HG03280 (cell line): ENCODE data around the gene DKK3.

Experiments used
- ATAC-seq: cut with Tn5 transposase; IDR thresholded peaks from one replicate; pipeline ENCODE4 v1.9.1; 2021; ENCODE audit warnings: mild to moderate bottlenecking, moderate library complexity; ENCODE audit not compliant: unreplicated experiment

DKK3 gene

GRCh38 chr11:11983427-11983826 is 25.0 kb downstream of the DKK3 start:
- no peak for ATAC-seq

DNA sequence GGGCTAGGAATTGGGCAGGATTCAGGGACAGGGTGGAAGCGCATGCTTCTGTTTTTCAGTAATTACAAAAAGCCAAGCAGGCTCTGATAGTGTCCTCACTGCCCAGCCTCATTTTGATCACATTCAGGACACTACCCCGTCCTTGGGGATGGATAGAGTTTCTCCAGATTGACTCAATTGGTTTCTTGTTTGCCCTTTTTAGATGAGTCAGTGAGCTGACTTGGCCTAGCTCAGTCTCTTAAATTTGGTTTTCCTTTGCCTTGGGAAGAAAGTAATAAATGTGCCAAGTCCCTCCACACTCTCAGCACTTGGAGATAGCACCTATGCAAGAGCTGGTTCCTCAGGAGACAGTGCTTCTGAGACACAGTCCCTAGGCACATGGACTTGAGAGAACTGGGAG is 25.5 kb downstream of the DKK3 start:
- ATAC-seq: no peak

GRCh38 chr11:11982461-11982860 is 26.0 kb downstream of the DKK3 start:
- ATAC-seq: no peak

- ATAC-seq: no peak
These were observed 26.6 kb downstream of the DKK3 start for GRCh38 chr11:11981840-11982239.

DNA sequence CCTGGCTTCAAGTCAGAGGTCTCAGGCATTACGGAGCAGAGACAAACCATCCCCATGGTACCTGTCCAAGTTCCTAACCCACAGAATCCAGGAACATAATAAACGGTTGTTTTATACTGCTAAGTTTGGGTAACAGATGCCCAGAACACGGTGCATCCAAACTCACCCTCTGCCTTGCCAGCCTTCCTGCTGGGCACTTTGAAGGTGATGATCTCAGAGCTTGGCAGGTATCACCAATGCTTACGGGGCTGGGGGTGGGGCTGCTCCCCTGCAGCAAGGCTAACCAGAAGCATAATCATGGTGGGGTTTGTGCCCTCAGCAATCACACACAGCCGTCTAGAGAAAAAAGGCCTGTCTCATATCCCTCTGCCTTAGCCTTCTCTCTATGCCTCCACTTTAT is 27.1 kb downstream of the DKK3 start:
- ATAC-seq: no peak

- ATAC-seq: no peak
These were observed 27.6 kb downstream of the DKK3 start for GRCh38 chr11:11980841-11981308.

- no peak for ATAC-seq
These were observed 28.2 kb downstream of the DKK3 start for GRCh38 chr11:11980200-11980599.

DNA sequence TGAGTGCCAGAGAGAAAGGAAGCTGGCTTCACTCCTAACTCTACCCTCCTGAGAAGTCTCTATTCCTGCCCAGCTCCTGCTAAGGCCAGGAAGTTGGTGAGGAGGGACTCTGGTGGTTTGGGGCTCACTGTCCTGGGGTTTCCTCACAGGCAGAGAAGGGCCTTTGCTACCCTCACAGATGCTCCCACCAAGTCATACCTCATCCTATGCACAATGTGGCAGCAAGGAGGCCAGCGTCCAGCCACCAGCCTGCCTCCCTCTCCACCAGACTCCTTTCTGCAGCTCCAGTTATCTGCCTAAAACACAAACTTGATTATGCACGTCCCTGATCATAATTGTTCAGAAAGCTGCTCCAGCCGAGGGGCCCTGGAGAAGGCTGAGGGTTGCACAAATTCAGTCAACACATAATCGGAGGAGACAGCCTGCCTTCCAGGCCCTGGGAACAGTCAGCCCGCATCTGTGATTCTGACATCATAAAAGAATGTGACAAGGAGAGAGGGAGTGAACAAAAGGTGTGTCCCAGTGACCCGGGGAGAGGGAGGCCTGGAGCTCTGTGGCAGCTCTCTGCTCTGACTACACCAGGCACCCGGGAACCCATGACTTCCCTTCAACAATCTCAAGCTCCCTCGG is 28.8 kb downstream of the DKK3 start:
- no peak for ATAC-seq

- ATAC-seq: no peak
These were observed 29.5 kb downstream of the DKK3 start for GRCh38 chr11:11978792-11979487.

DNA sequence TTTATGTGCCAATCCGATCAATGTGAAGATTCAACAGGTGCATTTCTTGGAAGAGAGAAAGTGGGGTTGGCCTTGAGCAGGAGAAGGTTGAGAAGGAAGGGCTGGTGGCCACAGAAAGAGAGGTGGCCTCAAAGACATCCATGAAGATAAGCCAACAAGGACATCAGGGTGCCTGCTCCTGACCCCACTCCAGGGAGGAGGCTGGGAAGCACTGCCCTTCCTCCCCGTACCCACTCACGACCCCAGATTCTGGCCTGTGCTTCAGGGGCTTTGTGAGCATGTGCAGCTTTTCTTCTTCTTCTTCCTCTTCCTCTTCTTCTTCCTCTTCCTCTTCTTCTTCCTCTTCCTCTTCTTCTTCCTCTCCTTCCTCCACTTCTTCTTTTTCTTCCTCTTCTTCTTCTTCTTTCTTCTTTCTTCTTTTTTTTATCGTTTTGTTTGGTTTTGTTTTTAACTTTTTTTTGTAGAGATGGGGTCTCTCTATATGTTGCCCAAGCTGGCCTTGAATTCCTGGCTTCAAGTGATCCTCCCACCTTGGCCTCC is 30.3 kb downstream of the DKK3 start:
- ATAC-seq: no peak

- ATAC-seq: no peak
These were observed 31.1 kb downstream of the DKK3 start for GRCh38 chr11:11977206-11977938.

DNA sequence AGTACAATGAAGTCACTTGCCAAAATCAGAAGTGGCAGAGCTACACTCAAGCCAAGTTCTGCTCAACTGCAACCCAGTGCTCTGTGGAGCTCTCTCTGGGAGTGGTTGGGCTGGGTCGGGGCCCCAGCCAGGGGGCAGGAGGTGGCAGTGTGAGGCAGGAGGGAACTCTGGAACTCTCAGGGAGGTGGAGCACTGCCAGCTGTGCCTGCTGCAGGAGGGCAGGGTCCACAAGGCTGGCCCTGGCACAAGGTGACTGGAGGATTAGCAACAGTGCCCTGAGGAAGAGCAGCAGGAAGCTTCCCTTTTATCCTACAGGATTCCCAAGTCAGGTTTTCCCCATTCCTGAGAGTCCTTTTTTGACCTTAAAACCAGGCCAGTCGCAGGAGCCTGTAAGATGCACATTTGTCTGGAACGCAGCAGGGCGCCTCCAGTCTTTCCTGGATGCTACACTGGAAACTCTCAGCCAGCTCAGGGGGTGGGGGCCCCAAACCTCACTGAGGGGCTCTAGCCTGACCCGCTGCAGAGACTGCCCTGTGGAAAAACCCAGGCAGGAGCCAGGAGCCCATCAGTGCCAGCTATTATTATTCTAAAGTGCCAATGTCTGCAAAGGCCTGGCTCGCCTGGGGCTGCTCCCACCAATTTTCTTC is 31.8 kb downstream of the DKK3 start:
- no peak for ATAC-seq

DNA sequence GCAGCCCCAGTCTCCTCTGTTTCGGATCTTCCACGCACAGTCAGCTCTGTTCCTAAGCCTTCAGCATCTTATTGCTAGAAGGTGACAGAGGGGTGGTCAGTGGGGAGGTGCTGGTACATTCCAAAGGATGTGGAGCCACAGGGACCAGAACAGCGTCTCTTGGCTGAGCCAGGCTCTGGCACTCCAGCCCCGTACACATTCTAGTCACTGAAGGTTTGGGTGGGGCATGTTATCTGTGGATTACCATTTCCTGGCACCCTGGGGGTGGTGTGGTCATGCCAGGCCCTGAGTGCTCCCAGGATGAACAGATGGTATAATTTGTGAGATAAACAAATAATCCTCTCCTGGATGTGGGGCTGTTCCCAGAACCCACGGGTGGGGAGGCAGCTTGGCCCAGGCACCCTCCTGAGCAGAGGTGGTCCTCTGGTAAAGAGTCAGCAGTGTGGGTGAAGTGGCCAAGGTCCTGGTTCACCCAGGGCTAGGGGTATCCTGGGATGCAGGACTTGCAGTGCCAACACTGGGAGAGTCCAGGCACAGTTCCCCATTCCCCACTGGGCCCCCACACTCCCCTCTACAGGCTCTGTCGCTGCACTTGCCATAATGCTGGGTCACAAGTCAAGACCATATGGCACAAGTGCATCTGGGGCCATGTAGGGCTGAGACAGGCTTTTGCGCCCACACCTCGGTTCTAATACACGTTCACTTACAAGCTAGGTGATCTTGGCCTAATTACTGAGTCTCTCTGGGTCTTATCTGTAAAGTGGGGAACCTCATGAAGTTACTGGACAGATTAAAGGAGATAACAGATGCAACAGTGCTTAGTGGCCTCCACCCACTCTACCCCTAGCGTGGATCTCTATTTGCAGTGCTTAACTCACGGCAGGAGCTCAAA is 33.0 kb downstream of the DKK3 start:
- ATAC-seq: no peak

GRCh38 chr11:11973866-11974265 is 34.6 kb downstream of the DKK3 start:
- no peak for ATAC-seq

DNA sequence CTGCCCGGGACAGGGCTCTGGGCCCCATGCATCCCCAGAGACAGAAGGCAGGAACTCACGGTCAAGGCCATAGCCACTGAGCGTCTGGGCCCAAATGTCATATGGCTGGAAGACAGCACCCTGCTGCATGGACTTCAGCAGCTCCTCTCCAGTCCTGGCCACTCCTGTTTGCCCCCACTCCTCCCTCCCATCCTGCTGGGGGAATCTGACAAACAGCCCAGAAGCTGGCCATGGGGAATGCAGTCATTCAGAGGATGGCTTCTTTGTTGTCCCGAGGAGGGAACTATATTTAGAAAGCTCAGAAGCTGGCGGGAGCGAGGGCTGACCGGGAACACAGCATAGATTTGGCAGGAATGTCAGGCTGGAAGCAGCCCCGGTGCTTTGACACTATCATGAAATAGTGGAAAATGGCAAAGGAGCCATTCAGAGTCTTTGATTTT is 35.0 kb downstream of the DKK3 start:
- ATAC-seq: no peak

DNA sequence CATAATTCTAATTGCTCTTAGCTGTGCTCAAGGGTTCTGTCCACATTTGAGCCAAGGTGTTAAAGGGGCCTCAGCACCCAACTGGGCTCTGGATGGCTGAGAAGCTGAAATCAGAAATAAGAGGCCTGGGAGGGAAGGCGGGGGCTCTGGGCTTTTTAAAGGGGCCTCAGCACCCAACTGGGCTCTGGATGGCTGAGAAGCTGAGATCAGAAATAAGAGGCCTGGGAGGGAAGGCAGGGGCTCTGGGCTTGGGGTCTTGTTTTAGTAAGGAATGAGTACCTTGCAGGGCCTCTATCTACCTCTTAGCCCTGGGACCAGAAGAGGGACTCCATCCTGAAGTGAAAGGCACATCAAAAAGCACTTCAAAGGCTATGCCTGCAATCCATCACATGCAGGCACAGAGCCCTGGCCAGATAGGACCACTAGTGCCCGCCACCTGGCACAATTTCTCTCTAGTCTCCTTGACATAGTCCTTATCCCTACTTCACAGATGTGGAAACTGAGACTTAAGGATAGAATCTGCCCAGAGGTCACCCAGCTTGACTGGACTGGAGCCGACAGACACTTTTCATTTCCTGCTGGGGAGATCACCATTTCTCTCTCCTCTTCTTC is 35.6 kb downstream of the DKK3 start:
- no peak for ATAC-seq

- no peak for ATAC-seq
These were observed 36.4 kb downstream of the DKK3 start for GRCh38 chr11:11971906-11972547.

DNA sequence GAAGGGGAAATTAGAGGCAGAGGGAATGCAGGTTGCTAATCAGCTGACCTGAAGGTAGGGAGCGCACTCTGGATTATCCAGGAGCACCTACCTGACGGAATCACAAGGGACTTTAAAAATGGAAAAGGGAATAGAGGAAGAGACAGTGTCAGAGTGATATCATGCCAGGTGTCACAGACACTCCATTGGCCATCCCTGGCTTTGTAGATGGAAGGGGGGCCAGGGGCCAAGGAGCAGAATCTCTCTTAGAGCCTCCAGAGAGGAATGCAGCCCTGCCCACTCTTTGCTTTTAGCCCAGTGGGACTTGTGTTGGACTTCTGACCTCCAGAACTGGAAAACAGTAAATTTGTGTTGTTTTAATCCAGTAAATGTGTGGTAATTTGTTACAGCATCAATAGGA is 37.9 kb downstream of the DKK3 start:
- no peak for ATAC-seq
